NT2/D1 (cell line): ENCODE results near the gene RHCG.

ENCODE experiments used
- YY1 ChIP-seq: IDR thresholded peaks from 2 replicates; pipeline ENCODE4 v1.6.1; 2011; ENCODE audit not compliant: insufficient read length, insufficient read depth
- ZNF274 ChIP-seq: IDR thresholded peaks from 2 replicates; pipeline ENCODE4 v1.6.1; 2011; ENCODE audit warnings: mild to moderate bottlenecking, low read depth, low read length

- TF ChIP-seq YY1 (no peak), ZNF274 (no peak)
Observed at GRCh38 chr15:89441295-89441812, 55.0 kb downstream of the RHCG start.
